Measurements from ENCODE around the gene MORN4. TPM values are rescaled to one million over a fixed set of nuclear protein-coding genes. Genes with fewer than 3 reads are reported as not detected.
"Not testable (repeated sequence)": the region's sequence is repeated elsewhere in the genome, so short reads cannot be mapped to it uniquely, and the experiment has no call there.

Gene MORN4
- total and polyA plus RNA-seq, 4 donors = 1.4 to 8.8 (median 5.6) TPM

- no peak overlapping the region for H3K4me3 ChIP-seq (ENCODE audit: low read length in 2 of 2)
- no peaks in the 10 kb centered on the region for H3K4me1 ChIP-seq (ENCODE audit: control insufficient read depth in 1 of 2, insufficient read depth in 2 of 2, low read length in 2 of 2)
- intact Hi-C loops (cut with DNase I) = no loop called here
- 93 to 94% methylated on average over 7 of the region's 7 CpGs for WGBS, 2 donors
- DNase-seq = no peak
- ATAC-seq (ENCODE audit: low FRiP score) = no peak
- no peaks in the 10 kb centered on the region for H3K9me3 ChIP-seq (ENCODE audit: control insufficient read depth, low read length)
- H3K27ac ChIP-seq (ENCODE audit: low read depth in 1 of 2, low read length in 2 of 2) = no peak overlapping the region
- H3K27me3 ChIP-seq (ENCODE audit: control insufficient read depth in 1 of 2, insufficient read depth in 2 of 2, low read length in 1 of 2) = no peaks in the 10 kb centered on the region
- H3K36me3 ChIP-seq (ENCODE audit: control insufficient read depth in 1 of 2, insufficient read depth in 2 of 2, low read length in 1 of 2) = peaks cover 8 to 22% of the 10 kb centered on the region in 2 donors
These were observed 33.7 kb upstream of the MORN4 start for GRCh38 chr10:97666992-97667391.

- Histone ChIP-seq H3K27ac (ENCODE audit: low read depth in 1 of 2, low read length in 2 of 2) (no peak overlapping the region), H3K36me3 (ENCODE audit: control insufficient read depth in 1 of 2, insufficient read depth in 2 of 2, low read length in 1 of 2) (peaks cover 8 to 16% of the 10 kb centered on the region in 2 donors), H3K9me3 (ENCODE audit: control insufficient read depth, low read length) (no peaks in the 10 kb centered on the region), H3K27me3 (ENCODE audit: control insufficient read depth in 1 of 2, insufficient read depth in 2 of 2, low read length in 1 of 2) (no peaks in the 10 kb centered on the region), H3K4me1 (ENCODE audit: control insufficient read depth in 1 of 2, insufficient read depth in 2 of 2, low read length in 2 of 2) (no peaks in the 10 kb centered on the region), H3K4me3 (ENCODE audit: low read length in 2 of 2) (no peak overlapping the region)
- 80 to 87% methylated on average over 1 of the region's 1 CpG for WGBS, 2 donors
- no peak for DNase-seq
- intact Hi-C loops (cut with DNase I) = no loop called here
- ATAC-seq (ENCODE audit: low FRiP score) = no peak
These were observed 31.1 kb upstream of the MORN4 start for GRCh38 chr10:97664282-97664850.

- DNase-seq (no peak), ATAC-seq (ENCODE audit: low FRiP score) (no peak)
- no peaks in the 10 kb centered on the region for H3K27me3 ChIP-seq (ENCODE audit: control insufficient read depth in 1 of 2, insufficient read depth in 2 of 2, low read length in 1 of 2)
- H3K9me3 ChIP-seq (ENCODE audit: control insufficient read depth, low read length) = no peaks in the 10 kb centered on the region
- intact Hi-C loops (cut with DNase I) = no loop called here
- no peaks in the 10 kb centered on the region for H3K4me1 ChIP-seq (ENCODE audit: control insufficient read depth in 1 of 2, insufficient read depth in 2 of 2, low read length in 2 of 2)
- H3K27ac ChIP-seq (ENCODE audit: low read depth in 1 of 2, low read length in 2 of 2) = no peak overlapping the region
- peaks cover 5 to 6% of the 10 kb centered on the region in 2 donors for H3K36me3 ChIP-seq (ENCODE audit: control insufficient read depth in 1 of 2, insufficient read depth in 2 of 2, low read length in 1 of 2)
- no peak overlapping the region for H3K4me3 ChIP-seq (ENCODE audit: low read length in 2 of 2)
- WGBS, 2 donors = 52 to 55% methylated on average over 1 of the region's 1 CpG
These were observed 26.3 kb upstream of the MORN4 start for GRCh38 chr10:97659589-97659988.

- intact Hi-C loops (cut with DNase I) = no loop called here
- Histone ChIP-seq H3K4me1 (ENCODE audit: control insufficient read depth in 1 of 2, insufficient read depth in 2 of 2, low read length in 2 of 2) (no peaks in the 10 kb centered on the region), H3K4me3 (ENCODE audit: low read length in 2 of 2) (no peak overlapping the region), H3K36me3 (ENCODE audit: control insufficient read depth in 1 of 2, insufficient read depth in 2 of 2, low read length in 1 of 2) (peaks cover 3 to 6% of the 10 kb centered on the region in 2 donors), H3K27me3 (ENCODE audit: control insufficient read depth in 1 of 2, insufficient read depth in 2 of 2, low read length in 1 of 2) (no peaks in the 10 kb centered on the region), H3K27ac (ENCODE audit: low read depth in 1 of 2, low read length in 2 of 2) (no peak overlapping the region), H3K9me3 (ENCODE audit: control insufficient read depth, low read length) (no peaks in the 10 kb centered on the region)
- WGBS, 2 donors = 91 to 94% methylated on average over 5 of the region's 5 CpGs
- ATAC-seq (ENCODE audit: low FRiP score) = no peak
- no peak for DNase-seq
These were observed 23.5 kb upstream of the MORN4 start for GRCh38 chr10:97656777-97657176.

GRCh38 chr10:97651773-97652172 lies 18.5 kb upstream of the MORN4 start:
- H3K4me3 ChIP-seq (ENCODE audit: low read length in 2 of 2) = no peak overlapping the region
- peaks cover 2 to 4% of the 10 kb centered on the region in 2 donors for H3K4me1 ChIP-seq (ENCODE audit: control insufficient read depth in 1 of 2, insufficient read depth in 2 of 2, low read length in 2 of 2)
- DNase-seq = no peak
- peaks cover 3 to 6% of the 10 kb centered on the region in 2 donors for H3K36me3 ChIP-seq (ENCODE audit: control insufficient read depth in 1 of 2, insufficient read depth in 2 of 2, low read length in 1 of 2)
- 92 to 94% methylated on average over 3 of the region's 3 CpGs for WGBS, 2 donors
- ATAC-seq (ENCODE audit: low FRiP score) = no peak
- intact Hi-C loops (cut with DNase I) = no loop called here
- no peaks in the 10 kb centered on the region for H3K9me3 ChIP-seq (ENCODE audit: control insufficient read depth, low read length)
- no peaks in the 10 kb centered on the region for H3K27me3 ChIP-seq (ENCODE audit: control insufficient read depth in 1 of 2, insufficient read depth in 2 of 2, low read length in 1 of 2)
- no peak overlapping the region for H3K27ac ChIP-seq (ENCODE audit: low read depth in 1 of 2, low read length in 2 of 2)

GRCh38 chr10:97650726-97651125 lies 17.4 kb upstream of the MORN4 start:
- no peak for ATAC-seq (ENCODE audit: low FRiP score)
- H3K27ac ChIP-seq (ENCODE audit: low read depth in 1 of 2, low read length in 2 of 2) = no peak overlapping the region
- intact Hi-C loops (cut with DNase I) = no loop called here

GRCh38 chr10:97649405-97649750 lies 16.1 kb upstream of the MORN4 start:
- ATAC-seq (ENCODE audit: low FRiP score); DNase-seq; H3K27me3 ChIP-seq (ENCODE audit: control insufficient read depth in 1 of 2, insufficient read depth in 2 of 2, low read length in 1 of 2); H3K9me3 ChIP-seq (ENCODE audit: control insufficient read depth, low read length); H3K27ac ChIP-seq (ENCODE audit: low read depth in 1 of 2, low read length in 2 of 2); H3K4me3 ChIP-seq (ENCODE audit: low read length in 2 of 2); intact Hi-C loops (cut with DNase I); H3K36me3 ChIP-seq (ENCODE audit: control insufficient read depth in 1 of 2, insufficient read depth in 2 of 2, low read length in 1 of 2); H3K4me1 ChIP-seq (ENCODE audit: control insufficient read depth in 1 of 2, insufficient read depth in 2 of 2, low read length in 2 of 2): not testable (repeated sequence)
- 96 to 97% methylated on average over 4 of the region's 4 CpGs for WGBS, 2 donors

More at GRCh38 chr10:97650726-97651125, 17.4 kb upstream of the MORN4 start:
- H3K4me1 ChIP-seq (ENCODE audit: control insufficient read depth in 1 of 2, insufficient read depth in 2 of 2, low read length in 2 of 2) = peaks cover 2 to 4% of the 10 kb centered on the region in 2 donors
- 91 to 94% methylated on average over 3 of the region's 3 CpGs for WGBS, 2 donors
- H3K9me3 ChIP-seq (ENCODE audit: control insufficient read depth, low read length) = no peaks in the 10 kb centered on the region
- H3K36me3 ChIP-seq (ENCODE audit: control insufficient read depth in 1 of 2, insufficient read depth in 2 of 2, low read length in 1 of 2) = peaks cover 3 to 5% of the 10 kb centered on the region in 2 donors
- H3K4me3 ChIP-seq (ENCODE audit: low read length in 2 of 2) = no peak overlapping the region
- H3K27me3 ChIP-seq (ENCODE audit: control insufficient read depth in 1 of 2, insufficient read depth in 2 of 2, low read length in 1 of 2) = no peaks in the 10 kb centered on the region
- DNase-seq = no peak

GRCh38 chr10:97648562-97649404 lies 15.5 kb upstream of the MORN4 start:
- H3K36me3 ChIP-seq (ENCODE audit: control insufficient read depth in 1 of 2, insufficient read depth in 2 of 2, low read length in 1 of 2) = peaks cover 0 to 7% of the 10 kb centered on the region in 2 donors
- H3K27me3 ChIP-seq (ENCODE audit: control insufficient read depth in 1 of 2, insufficient read depth in 2 of 2, low read length in 1 of 2) = no peaks in the 10 kb centered on the region
- ATAC-seq (ENCODE audit: low FRiP score) (peak; percentile 81), DNase-seq (no peak)
- H3K4me1 ChIP-seq (ENCODE audit: control insufficient read depth in 1 of 2, insufficient read depth in 2 of 2, low read length in 2 of 2) = peaks cover 2 to 4% of the 10 kb centered on the region in 2 donors
- H3K27ac ChIP-seq (ENCODE audit: low read depth in 1 of 2, low read length in 2 of 2) = no peak overlapping the region
- no peak overlapping the region for H3K4me3 ChIP-seq (ENCODE audit: low read length in 2 of 2)
- 72 to 73% methylated on average over 5 of the region's 5 CpGs for WGBS, 2 donors
- H3K9me3 ChIP-seq (ENCODE audit: control insufficient read depth, low read length) = no peaks in the 10 kb centered on the region
- intact Hi-C loops (cut with DNase I) = no loop called here

GRCh38 chr10:97647556-97647955 lies 14.3 kb upstream of the MORN4 start:
- intact Hi-C loops (cut with DNase I) = no loop called here
- peaks cover 2 to 4% of the 10 kb centered on the region in 2 donors for H3K4me1 ChIP-seq (ENCODE audit: control insufficient read depth in 1 of 2, insufficient read depth in 2 of 2, low read length in 2 of 2)
- 84 to 85% methylated on average over 1 of the region's 1 CpG for WGBS, 2 donors
- no peaks in the 10 kb centered on the region for H3K27me3 ChIP-seq (ENCODE audit: control insufficient read depth in 1 of 2, insufficient read depth in 2 of 2, low read length in 1 of 2)
- H3K27ac ChIP-seq (ENCODE audit: low read depth in 1 of 2, low read length in 2 of 2) = no peak overlapping the region
- DNase-seq (no peak), ATAC-seq (ENCODE audit: low FRiP score) (no peak)
- no peaks in the 10 kb centered on the region for H3K9me3 ChIP-seq (ENCODE audit: control insufficient read depth, low read length)
- peaks cover 0 to 4% of the 10 kb centered on the region in 2 donors for H3K36me3 ChIP-seq (ENCODE audit: control insufficient read depth in 1 of 2, insufficient read depth in 2 of 2, low read length in 1 of 2)
- H3K4me3 ChIP-seq (ENCODE audit: low read length in 2 of 2) = no peak overlapping the region
